HuH-7.5 (cell line): ENCODE results near the gene FAM117B.

ENCODE experiments used
- DNase-seq: peaks from one replicate; pipeline ENCODE4 v3.0.0; 2011; ENCODE audit warnings: low spot score

FAM117B gene

GRCh38 chr2:202815548-202816360, 181.0 kb downstream of the FAM117B start:
- no peak for DNase-seq

DNA sequence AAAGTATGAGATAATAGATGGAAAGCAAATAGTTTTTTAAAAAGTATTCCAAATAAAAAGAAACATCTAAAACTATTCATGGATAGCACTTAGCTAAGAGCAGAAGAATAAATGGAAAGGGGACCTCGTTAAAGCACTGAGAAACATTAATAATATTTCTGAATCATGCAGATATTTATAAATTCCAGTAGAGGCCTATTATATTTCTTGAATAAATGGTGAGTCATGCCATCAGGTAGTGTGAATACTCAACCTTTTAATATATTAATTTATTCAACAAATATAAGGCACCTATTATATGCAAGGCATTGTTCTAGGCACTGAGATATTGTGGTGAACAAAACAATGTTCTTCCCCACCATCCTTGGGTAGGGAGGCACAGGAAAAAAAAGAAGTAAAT, 183.0 kb downstream of the FAM117B start:
- no peak for DNase-seq

DNA sequence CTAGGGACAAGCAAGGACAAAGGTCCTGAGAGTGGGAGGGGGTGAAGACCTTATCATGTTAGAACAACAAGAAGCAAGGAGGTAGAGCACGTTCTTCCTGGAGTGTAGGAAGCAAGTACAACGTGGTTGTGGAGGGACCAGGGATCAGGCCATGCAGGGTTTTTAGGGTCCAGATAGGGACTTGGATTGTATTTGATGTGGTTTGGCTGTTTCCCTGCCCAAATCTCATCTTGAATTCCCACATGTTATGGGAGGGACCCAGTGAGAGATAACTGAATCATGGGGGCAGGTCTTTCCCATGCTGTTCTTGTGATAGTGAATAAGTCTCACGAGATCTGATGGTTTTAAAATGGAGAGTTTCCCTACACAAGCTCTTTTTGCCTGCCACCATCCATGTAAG, 183.6 kb downstream of the FAM117B start:
- no peak for DNase-seq
